ENCODE results near the gene ZNF554.
A peak's percentile ranks its signal among the peaks of the same experiment; 100 is the strongest.
"Not testable (repeated sequence)": the region's sequence is repeated elsewhere in the genome, so short reads cannot be mapped to it uniquely, and the experiment has no call there.

ZNF554 gene

DNA sequence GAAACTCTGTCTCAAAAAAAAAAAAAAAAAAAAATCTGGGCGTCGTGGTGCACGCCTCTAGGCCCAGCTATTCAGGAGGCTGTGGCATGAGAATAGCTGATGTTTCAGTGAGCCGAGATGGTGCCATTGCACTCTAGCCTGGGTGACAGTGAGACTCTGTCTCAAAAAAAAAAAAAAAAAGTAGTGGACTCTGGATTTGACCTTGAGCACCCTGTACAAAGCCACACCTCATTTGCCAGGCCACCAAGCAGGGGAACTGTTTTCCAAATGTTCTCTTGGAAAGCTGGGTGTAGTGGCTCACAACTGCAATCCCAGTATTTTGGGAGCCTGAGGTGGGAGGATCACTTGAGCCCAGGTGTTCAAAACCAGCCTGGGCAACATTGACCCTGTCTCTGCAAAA lies 17.8 kb downstream of the ZNF554 start:
- DNase-seq: no peak

DNA sequence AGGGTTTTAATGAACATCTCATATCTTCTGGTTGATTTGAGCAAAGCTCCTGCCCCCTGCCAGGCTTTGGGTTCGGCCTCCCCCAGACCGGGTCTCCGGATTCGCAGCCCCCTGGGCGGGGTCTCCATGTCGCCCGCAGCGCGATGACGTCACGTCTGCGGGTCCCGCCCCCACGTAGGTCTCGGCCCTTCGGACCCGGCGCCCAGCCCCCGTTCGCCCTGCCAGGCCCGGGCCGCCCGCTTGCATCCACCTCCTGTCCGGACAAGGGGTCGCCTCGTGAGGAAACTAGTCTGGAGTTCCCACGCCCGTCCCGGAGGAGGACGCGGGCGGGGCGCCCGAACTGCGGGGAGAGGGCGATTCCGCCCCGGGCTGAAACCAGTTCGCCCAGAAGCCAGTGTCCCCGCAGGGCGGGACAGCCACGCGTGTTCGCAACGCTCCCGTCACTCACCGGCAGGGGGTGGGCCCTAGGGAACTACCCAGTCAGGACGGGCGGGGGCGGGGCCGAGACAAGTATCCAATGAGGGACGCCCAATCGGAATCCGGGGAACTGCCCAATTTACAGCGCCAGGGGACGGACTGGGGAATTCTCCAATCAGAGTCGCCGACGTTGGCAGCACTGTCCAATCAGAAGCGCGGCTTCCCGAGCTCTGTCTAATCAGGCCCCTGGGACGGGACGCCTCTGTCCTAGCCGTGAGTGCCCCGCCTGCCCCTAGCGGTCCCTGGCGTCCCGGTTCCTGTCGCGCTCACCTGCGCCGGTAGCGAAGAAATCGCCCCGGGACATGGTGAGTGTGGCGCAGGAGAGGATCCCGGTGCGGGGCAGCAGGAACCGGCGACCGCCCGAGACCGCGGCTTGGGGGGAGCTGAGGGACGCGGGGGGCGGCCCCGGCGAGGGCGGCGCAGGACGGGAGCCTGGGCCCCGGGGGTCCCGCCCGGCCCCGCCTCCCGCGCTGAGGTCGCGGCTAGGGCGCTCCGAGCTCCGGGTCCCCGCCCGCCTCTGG lies 21.4 kb downstream of the ZNF554 start, which contains the start of gene ZNF555:
TSS of gene ZNF555 (plus strand) at position 682 of the 998 bp plus-strand sequence. CDS start at position 780, 98 bp downstream.
- peak; percentile 94 to 98 (median 96) for DNase-seq

GRCh38 chr19:2841855-2842574 lies 22.3 kb downstream of the ZNF554 start:
- DNase-seq: no peak

- DNase-seq: no peak
These were observed 25.4 kb downstream of the ZNF554 start for GRCh38 chr19:2845107-2845506.

DNA sequence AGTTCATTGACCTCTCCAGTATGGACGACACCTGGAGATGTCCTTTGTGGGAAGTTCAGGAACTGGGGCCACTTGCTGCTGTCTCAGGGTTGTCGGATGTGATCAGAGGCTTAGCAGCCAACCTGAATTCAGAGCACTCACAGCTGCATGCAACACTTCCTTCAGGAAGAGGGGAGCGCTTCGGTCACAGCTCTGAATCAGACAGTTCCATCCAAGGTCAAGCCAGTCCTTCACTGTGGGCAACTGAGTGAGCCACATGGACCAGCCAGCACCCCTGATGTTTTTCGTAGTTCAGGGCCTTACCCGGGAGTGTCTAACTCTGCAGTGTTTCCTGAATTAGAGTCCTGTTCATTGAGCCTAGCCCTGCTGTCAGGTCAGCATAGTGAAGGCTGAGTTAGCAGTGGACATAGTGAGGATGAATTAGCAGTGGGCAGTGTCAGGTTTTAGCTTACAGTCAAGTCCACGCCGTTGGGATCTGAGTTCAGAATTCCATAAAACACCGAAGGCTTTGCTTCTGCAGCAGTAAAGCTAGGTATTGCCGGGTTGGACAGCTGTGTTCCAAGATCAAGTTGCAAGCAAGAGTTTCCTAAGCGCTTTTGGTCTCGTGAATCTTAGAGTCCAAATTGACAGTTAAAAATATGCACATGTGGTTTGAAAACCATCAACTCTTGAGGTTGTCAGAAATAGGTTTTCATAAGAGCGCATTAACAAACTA lies 26.7 kb downstream of the ZNF554 start:
- no peak for DNase-seq

DNA sequence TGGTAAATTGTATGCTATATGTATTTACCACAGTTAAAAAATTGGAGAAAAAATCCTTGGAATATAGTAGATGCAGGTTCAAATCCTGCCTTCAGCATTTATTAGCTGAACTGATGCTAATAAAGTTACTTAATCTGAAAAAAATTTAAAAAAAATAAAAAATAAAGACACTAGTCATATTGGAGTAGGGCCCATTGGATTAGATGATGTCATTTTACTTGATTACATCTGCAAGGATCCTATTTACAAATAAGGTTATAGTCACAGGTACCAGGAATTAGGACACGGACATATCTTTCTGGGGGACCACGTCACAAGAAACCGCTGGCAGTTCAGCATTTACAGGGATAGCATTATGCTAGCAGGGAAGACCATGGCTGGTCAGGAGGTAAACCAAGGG lies 27.8 kb downstream of the ZNF554 start:
- DNase-seq: no peak

DNA sequence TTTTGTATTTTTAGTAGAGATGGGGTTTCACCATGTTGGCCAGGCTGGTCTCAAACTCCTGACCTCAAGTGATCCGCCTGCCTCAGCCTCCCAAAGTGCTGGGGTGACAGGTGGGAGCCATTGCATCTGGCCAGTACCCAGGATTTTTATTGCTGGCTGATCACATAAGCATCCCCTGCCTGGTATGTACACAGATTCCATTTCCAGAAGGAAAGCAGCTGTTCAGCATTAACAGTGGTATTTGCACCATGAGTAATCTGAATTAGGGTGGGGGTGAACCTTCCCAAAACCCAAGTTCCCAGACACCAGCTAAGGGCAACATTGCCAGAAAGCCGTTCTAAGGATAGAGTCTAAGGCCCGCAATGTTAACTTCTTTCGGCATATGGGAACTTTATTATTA lies 28.9 kb downstream of the ZNF554 start:
- no peak for DNase-seq

DNA sequence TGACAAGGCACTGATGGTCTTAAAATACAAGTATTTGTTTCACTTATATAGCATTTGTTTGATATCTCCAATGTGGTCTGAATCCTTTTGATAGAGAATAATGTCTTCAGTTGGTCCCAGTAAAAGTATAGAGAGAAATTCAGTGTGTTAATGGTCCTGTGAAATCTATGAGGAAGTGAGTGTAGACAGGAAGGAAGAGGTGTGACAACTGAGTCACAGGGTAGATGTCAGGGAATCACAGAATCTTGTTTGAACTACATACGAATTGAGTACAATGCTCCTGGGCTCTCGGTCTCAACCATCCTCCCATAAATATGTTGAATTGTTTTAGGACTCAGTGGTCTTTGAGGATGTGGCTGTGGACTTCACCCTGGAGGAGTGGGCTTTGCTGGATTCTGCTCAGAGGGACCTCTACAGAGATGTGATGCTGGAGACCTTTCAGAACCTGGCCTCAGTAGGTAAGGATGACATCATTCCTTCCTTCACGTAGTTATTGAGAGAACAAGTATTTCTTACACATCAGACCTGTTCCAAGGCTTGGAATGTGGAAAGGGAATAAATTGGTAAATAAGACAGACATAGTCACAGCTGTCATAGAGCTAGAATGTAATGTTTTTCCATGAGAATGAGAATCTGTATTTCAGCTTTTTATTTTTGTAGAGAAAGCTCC lies 30.7 kb downstream of the ZNF554 start:
- DNase-seq: no peak

- DNase-seq: no peak
These were observed 32.9 kb downstream of the ZNF554 start for GRCh38 chr19:2852598-2852997.

DNA sequence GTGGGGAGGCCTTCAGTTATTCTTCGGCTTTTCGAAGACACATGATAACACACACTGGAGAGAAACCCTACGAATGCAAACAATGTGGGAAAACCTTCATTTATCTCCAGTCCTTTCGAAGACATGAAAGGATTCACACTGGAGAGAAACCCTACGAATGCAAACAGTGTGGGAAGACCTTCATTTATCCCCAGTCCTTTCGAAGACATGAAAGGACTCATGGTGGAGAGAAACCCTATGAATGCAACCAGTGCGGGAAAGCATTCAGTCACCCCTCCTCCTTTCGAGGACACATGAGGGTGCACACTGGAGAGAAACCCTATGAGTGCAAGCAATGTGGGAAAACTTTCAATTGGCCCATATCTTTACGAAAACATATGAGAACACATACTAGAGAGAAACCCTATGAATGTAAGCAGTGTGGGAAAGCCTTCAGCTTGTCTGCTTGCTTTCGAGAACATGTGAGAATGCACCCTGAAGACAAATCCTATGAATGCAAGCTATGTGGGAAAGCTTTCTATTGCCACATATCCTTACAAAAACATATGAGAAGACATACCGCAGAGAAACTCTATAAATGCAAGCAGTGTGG lies 33.4 kb downstream of the ZNF554 start:
- no peak for DNase-seq

DNA sequence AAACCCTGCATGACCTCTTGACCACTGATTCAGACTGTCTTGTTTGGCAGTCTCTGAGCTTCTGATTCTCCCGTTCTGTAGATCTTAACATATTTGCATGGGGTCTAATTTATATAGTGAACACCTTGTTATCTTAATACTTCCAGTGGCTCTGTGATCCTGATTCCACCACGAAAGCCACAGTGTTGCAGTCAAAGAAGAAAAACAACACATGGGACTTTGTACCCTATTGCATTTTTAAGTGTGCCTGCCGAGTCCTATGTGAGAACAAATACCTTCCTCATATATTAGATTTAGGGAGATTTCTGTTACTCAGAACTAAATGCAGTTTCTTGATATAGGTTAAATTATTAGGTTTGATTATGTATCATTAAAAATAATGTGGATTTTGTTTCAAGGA lies 35.2 kb downstream of the ZNF554 start:
- DNase-seq: no peak

DNA sequence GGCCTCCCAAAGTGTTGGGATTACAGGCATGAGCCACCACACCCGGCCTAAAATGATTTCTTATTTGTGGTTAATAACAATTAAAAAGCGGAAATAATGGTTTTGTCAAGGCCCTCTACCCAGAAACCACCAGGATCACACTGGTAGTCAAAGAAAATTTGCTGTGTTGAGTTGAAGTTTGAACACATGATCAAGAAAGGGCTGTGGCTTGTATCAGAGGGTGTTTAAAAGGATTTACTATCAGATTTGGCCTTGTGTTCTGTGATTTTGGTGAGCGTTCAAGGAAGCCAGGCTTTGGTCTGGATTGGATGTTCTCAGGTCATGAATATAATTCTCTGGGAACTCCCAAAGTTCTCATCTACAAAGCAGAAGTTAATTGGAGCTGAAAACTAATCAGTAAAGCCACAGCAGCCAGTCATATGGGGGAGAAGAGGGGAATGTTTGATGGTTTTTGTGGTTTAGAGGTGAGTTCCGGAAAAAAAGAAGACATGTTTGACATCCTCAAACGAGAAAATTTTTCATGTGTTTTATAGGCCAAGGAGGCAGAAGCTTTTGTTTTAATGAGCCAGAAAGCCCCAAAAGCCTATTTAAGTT lies 36.9 kb downstream of the ZNF554 start:
- no peak for DNase-seq

DNA sequence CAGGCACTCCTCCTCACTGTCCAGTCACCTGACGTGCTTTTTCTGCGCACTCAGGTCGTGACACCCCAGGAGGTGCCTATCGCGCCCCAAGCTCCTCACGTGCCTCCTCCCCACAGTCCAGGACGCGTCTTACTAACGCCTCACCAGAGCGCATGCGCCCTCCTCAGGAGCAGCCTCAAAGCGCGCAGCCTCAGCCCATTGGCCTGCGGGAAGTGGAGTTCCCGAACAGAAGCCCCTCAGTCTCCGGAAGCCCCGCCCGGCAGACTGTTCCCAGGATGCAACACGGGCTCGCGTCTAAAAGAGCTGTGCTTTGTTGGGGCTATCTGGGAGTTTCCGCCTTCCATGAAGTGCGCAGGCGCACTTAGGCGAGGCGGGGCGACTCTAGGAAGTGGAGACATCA lies 39.2 kb downstream of the ZNF554 start:
- no peak for DNase-seq

DNA sequence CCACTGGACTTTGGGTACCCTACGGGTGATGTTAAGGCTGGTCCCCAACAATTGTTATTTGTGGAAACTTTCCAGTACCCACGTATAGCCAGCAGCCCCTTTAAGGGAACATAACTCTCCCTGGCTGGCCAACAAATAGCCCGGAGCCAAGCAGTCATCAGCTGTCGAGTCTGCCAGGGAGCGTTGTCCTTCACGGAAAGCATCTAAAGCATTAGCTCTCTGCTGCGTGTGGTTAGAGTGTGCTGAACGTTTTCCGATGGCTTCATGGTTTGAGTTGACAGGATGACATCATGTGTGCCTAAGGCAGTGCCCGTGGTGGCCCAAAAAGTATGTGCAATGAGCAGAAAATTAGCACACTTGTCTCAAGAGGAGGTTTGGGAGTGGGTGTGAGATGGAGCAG lies 44.1 kb downstream of the ZNF554 start:
- DNase-seq: no peak

GRCh38 chr19:2865334-2866100 lies 45.8 kb downstream of the ZNF554 start:
- no peak for DNase-seq

DNA sequence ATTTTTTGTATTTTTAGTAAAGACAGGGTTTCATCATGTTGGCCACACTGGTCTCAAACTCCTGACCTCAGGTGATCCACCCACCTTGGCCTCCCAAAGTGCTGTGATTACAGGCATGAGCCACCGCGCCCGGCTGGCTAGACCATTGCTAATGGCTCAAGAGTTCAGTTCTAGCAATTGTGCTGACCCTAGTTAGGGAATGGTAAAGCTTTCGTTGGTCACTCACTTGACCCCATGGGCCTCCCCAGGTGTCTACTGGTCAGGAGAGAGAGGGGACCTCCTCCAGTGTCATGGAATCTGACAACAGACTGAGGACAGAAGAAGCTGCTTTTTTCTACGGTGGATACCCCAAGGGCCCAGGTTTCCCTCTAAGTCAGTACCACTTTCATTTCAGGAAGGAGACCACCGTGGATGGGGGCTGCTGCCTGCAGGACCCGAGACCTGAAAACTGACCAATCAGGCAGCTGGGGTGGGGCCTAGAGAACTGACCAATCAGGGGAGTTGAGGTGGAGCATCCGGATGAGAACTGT lies 46.9 kb downstream of the ZNF554 start:
- DNase-seq: no peak

DNA sequence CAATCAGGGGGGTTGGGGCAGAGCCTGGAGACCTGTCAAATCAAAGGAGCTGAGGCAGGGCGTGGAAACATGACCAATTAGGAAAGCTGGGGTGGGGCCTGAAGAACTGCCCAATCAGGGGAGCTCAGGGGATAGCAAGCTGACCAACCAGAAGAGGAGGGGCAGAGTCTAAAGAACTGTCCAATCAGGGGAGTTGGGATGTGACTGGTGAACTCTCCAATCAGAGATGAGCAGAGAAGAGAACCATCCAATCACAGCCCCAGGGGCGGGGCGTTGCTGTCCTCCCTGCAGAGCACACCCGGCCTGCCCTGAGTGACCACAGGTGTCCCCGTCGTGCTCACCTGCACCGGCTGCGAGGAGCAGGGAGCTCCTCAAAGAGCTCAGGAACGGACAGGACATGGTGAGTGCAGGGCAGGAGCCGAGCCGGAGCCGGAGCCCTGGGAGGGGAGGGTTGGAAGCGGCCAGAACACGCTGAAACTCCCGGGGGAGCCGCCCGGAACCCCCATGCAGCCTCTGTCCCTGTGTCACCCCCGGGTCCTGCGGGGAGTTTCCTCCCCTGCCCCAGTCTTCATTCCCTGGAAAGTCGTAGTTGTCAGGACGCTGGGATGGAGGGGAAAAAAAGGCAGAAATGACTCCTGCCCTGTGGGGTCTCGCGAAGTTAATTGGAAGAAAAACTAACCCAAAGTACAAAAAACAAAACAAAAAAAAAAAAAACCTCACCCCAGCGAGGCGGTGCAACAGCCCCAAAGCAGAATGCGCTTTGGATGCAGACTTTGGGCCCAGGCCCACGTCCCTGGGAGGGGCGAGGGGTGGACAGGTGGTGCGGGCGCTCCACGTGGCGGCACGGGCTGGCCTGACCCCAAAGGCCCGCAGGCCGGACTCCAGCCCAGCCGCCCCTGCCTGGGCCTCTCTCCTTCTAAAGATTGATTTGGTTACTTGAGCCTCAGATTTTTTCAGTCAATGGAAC lies 47.6 kb downstream of the ZNF554 start, which contains the start of gene ZNF556:
TSS of gene ZNF556 (plus strand) at position 311 of the 967 bp plus-strand sequence. CDS start at position 398, 87 bp downstream.
- no peak for DNase-seq

GRCh38 chr19:2869618-2870017 lies 50.0 kb downstream of the ZNF554 start:
- no peak for DNase-seq

GRCh38 chr19:2872175-2872574 lies 52.5 kb downstream of the ZNF554 start:
- DNase-seq: not testable (repeated sequence)
